Gastroesophageal sphincter (tissue), 3 donors: ENCODE measurements around the gene PXMP2.

Experiments used
- POLR2AphosphoS5 ChIP-seq: sonication (generic); formaldehyde crosslinking; IDR thresholded peaks from one replicate; pipeline ENCODE4 v1.6.1; 2017; ENCODE audit warnings: antibody characterized with exemption
- TF ChIP-seq, protein P1 (sequence below), 4 experiments: fragments of 200-600 bp in 2 of 4; fragments of 450-650 bp in 2 of 4; sonication (generic) in 1 of 4; IDR thresholded peaks; one replicate each; pipeline ENCODE4 v1.5.1; 2017 to 2019; ENCODE audit warnings: antibody characterized with exemption in 4 of 4, mild to moderate bottlenecking in 2 of 4, moderate library complexity in 2 of 4

GRCh38 chr12:132700212-132700822 lies 12.9 kb downstream of the PXMP2 start:
- no peak for TF ChIP-seq POLR2AphosphoS5
- TF ChIP-seq, protein P1, sequence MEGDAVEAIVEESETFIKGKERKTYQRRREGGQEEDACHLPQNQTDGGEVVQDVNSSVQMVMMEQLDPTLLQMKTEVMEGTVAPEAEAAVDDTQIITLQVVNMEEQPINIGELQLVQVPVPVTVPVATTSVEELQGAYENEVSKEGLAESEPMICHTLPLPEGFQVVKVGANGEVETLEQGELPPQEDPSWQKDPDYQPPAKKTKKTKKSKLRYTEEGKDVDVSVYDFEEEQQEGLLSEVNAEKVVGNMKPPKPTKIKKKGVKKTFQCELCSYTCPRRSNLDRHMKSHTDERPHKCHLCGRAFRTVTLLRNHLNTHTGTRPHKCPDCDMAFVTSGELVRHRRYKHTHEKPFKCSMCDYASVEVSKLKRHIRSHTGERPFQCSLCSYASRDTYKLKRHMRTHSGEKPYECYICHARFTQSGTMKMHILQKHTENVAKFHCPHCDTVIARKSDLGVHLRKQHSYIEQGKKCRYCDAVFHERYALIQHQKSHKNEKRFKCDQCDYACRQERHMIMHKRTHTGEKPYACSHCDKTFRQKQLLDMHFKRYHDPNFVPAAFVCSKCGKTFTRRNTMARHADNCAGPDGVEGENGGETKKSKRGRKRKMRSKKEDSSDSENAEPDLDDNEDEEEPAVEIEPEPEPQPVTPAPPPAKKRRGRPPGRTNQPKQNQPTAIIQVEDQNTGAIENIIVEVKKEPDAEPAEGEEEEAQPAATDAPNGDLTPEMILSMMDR (IDR thresholded peaks at IDR 0.05), result no peak
